ENCODE measurements around the gene RFTN1. TPM values are rescaled to one million over a fixed set of nuclear protein-coding genes. Genes with fewer than 3 reads are reported as not detected.

Gene RFTN1
- total RNA-seq, 1 donor, result 73.0 TPM

GRCh38 chr3:16429086-16429485 is 84.4 kb downstream of the RFTN1 start:
- peak; percentile 53 for DNase-seq (ENCODE audit: low read depth)
- H3K4me3 ChIP-seq (ENCODE audit: low read depth, low read length), result no peak overlapping the region
- TF ChIP-seq CTCF (IDR thresholded peaks at IDR 0.05; ENCODE audit: insufficient read depth, low read depth, low read length), result no peak

GRCh38 chr3:16428612-16429011 is 84.9 kb downstream of the RFTN1 start:
- TF ChIP-seq CTCF (IDR thresholded peaks at IDR 0.05; ENCODE audit: insufficient read depth, low read depth, low read length), result no peak
- H3K4me3 ChIP-seq (ENCODE audit: low read depth, low read length), result no peak overlapping the region

GRCh38 chr3:16427103-16427965 is 86.2 kb downstream of the RFTN1 start:
- no peak overlapping the region for H3K4me3 ChIP-seq (ENCODE audit: low read depth, low read length)
- TF ChIP-seq CTCF (IDR thresholded peaks at IDR 0.05; ENCODE audit: insufficient read depth, low read depth, low read length), result no peak
- DNase-seq (ENCODE audit: low read depth), result peak; percentile 99

More at GRCh38 chr3:16428612-16429011, 84.9 kb downstream of the RFTN1 start:
- peak; percentile 67 for DNase-seq (ENCODE audit: low read depth)

- peak; percentile 46 for DNase-seq (ENCODE audit: low read depth)
- no peak for TF ChIP-seq CTCF (IDR thresholded peaks at IDR 0.05; ENCODE audit: insufficient read depth, low read depth, low read length)
- H3K4me3 ChIP-seq (ENCODE audit: low read depth, low read length), result no peak overlapping the region
Measured at GRCh38 chr3:16426665-16427064, 86.8 kb downstream of the RFTN1 start.

- DNase-seq (ENCODE audit: low read depth), result no peak
- H3K4me3 ChIP-seq (ENCODE audit: low read depth, low read length), result no peak overlapping the region
- no peak for TF ChIP-seq CTCF (IDR thresholded peaks at IDR 0.05; ENCODE audit: insufficient read depth, low read depth, low read length)
Measured at GRCh38 chr3:16426029-16426400, 87.5 kb downstream of the RFTN1 start.

GRCh38 chr3:16425398-16426028 is 88.0 kb downstream of the RFTN1 start:
- H3K4me3 ChIP-seq (ENCODE audit: low read depth, low read length), result no peak overlapping the region
- no peak for DNase-seq (ENCODE audit: low read depth)
- TF ChIP-seq CTCF (IDR thresholded peaks at IDR 0.05; ENCODE audit: insufficient read depth, low read depth, low read length), result no peak
